Endometrial microvascular endothelial cells (primary cell): Measurements from ENCODE around the gene FXYD6. TPM values are rescaled to one million over a fixed set of nuclear protein-coding genes. Genes with fewer than 3 reads are reported as not detected.
"Not testable (repeated sequence)": the region's sequence is repeated elsewhere in the genome, so short reads cannot be mapped to it uniquely, and the experiment has no call there.

Experiments used
- in situ Hi-C: cut with HindIII; loops from 2 replicates; pipeline ENCODE4 v1.10.0; 2017; ENCODE audit warnings: low sequenced_read_pairs, low pct_unique_long_range_greater_than_20kb; ENCODE audit errors: inconsistent ontology term
- total RNA-seq: library from RNA; depleted of rRNA; stranded (reverse); fragments of >200 nt; gene quantifications from one replicate; pipeline ENCODE4 v1.2.3, GENCODE V29; 2015; ENCODE audit errors: inconsistent ontology term

The FXYD6 gene, protein sequence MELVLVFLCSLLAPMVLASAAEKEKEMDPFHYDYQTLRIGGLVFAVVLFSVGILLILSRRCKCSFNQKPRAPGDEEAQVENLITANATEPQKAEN
- 0.84 TPM for total RNA-seq

DNA sequence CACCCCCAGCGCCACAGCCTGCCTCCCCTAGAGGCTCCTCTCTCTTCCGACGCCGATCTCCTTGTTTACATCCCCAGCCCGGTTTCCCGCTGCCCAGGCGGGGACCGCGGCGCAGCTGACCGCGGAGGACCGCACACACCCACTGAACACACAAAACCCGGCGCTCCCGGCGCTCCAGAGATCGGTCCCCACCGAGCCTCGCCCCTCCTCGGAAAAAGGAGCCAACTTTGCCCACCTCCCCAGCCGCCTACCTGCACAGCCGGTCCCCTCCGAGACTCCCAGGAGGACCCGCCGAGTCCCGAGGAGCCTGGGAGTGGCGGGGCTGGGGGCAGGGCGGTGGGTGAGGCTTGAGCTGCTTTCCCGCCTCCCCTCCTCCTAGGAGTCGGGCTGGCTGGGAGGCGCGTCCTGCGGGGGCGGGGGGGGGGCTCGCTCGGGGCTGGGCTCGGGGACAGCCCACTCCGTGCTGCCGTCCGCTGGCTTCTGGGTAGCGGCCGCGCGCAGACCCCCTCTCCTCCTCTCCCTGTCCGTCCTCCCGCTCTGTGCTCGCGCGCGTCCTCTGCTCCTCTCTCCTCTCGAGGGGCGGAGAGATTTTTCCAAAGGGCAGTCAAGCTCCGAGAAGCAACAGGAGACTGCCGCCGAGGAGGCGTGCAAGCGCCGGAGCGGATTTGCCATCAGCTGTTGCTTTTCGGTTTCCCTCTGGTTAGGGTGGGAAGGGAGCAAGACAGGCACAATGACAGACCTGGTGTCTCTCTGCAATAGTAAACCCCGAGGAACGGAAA is at the start of gene FXYD6:
FXYD6 (minus strand) TSS at position 318 of the 779 bp plus-strand sequence. CDS start 33,882 bp downstream, outside the sequence.
- in situ Hi-C loops = no loop called here

DNA sequence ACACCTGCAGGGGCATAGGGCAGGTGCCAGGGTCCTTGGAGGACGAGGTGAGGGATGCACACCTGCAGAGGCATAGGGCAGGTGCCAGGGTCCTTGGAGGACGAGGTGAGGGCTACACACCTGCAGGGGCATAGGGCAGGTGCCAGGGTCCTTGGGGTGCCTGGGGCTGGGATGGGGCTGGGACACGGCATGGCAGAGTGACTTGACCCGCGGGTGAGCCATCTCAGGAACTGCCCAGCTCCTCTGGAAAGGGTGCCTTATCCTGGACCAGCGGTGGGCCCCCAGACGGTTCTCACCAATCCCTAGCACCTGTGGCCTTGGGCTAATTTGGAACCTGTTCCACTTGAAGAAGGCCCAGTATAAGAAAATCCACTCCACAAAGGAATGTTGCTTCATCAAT is 49.7 kb upstream of the FXYD6 start:
- in situ Hi-C loops = not testable (repeated sequence)

DNA sequence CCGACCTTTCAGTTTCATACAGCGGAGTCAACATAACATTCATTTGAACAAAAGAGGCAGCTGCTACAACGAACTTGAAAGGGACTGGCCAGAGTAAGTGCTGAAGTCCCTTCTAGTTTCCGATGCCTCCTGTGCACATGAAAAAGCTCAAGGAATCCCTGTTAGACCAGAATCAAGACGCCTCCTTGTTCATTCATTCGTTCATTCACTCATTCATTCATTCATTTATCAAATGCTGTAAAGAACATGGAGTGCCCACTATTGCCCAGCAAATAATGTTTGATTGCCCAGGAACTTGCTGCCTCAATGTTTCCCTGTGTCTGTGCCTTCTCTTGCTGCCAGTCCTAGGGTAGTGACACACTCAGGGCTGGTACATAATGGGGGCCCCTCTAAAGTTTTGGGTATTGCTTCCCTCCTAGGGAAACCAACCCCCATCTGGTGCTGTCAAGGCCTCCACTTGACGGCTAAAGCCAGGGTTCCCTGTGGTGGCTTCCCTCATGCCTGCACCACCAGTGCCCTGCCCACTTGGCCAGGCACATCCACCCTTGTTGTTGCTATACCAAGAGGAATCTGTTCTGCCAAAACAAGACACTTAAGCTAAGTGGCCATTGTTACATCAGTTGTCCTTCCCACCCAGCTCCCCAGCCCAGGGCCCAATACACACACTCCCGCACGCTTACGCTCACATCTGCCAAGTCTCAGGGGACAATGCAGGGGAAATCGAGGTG is 48.9 kb upstream of the FXYD6 start:
- in situ Hi-C loops = no loop called here

DNA sequence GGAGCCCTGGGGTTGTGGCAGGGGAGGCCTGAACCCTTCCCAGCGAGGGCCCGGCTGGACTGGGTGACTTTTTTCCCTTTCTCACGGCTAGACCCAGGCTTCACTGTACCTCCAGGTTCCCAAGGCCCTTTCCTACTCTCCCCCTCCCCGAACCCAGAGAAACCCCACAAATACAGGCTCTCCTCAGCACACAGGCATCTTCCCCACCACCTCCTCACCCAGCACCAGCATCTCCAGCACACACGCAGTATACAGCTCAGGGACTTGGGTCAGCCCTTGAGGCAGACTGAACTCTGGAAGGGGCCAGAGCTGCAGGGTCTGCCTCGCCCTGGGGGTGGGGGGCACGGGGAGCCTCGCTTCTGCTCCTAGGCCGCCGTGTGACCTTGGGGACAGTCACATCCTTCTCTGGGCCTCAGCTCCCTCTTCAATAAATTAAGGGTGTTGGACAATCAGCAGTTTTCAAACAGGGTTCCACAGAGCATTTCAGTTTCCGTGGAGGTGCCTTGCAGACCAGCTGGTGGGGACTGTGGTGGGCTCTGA is 48.2 kb upstream of the FXYD6 start:
- in situ Hi-C loops = no loop called here

DNA sequence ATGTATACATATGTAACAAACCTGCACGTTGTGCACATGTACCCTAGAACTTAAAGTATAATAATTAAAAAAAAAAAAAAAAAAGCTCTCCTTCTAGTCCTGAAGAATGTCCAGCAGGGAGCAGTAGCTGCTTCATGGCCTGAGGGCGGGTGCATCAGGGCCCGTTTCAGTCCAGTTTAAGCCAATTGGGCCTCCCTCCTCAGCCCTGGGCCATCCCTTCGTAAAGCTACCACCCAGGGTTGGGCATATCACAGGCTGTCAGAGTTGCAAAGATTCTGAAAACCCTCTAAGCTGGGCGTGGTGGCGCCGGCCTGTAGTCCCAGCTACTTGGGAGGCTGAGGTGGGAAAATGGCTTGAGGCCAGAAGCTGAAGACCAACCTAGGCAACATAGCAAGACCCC is 47.3 kb upstream of the FXYD6 start:
- in situ Hi-C loops = no loop called here

DNA sequence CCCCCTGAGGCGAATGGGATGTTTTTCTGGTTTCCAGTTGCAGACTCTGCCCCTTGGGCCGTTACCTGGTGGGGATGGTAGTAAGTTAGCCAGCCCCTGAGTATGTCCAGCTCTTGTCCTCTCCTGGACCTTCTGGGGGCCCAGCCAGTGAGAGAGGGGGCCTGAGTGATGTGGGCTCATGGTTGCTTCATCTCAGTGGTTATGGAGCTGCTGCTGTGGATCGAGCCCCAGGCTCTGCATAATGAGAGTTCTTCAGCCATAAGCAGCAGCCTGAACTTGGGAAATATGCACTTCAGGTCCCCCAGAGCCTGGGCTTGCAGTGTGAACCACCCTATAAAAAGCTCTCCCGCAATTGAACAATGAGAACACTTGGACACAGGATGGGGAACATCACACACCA is 46.8 kb upstream of the FXYD6 start:
- in situ Hi-C loops = no loop called here

DNA sequence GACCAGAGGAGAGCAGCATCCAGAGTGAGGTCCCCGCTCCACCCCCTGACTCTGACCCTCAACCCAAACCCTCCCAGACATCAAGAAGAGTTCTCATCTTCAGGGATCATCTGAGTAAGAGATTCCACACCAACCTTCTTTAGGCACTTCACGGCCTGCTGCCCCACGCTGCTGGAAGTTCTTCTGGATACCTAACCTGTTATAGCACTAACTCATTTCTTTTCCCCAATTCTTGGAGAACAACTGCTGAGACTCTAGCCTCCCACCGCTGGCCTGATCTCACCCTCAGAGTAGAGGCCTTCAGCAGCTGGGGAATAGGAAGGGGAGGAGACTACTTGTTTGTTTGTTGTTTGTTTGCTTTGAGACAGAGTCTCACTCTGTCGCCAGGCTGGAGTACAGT is 45.4 kb upstream of the FXYD6 start:
- in situ Hi-C loops = no loop called here

DNA sequence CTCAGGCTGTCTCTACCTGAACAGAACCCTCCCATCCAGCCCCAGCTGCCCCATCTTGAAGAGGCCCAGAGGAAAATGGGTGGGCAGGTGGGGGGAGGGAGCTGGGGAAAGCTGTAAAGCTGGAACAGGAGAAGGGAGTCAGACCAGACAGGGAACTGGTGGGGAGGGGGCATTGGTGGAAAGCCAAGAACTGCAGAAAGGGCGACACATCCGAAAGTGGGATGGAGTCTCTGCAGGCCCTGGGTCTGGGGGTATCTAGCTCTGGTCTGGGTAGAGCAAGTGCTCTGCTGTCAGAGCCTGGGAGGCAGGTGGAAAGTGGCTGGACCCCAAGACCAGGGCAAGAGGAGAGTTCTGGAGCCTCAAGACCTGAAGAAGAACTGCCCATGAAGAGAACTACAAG is 45.0 kb upstream of the FXYD6 start:
- in situ Hi-C loops = no loop called here

DNA sequence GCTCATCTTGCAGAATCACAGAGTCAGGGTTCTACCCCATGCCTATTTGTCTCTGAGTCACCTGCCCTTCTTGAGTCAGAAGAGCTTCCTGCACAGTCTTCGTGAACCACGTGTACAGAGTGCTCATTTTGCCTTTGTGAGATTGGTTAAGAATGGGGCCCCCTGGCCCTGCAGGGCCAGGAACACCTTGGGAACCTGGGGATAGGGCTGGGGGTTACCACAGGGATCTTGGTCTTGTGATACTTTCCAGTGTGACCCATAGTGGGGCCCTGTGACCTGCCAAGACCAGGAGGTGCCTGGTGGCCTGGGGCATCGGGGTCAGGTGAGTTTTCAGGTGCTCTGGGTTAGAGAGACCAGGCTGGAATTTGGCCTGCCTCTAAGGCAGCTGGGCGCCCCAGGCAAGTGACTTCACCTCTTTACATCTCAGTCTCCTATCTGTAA is 43.3 kb upstream of the FXYD6 start:
- in situ Hi-C loops = no loop called here

DNA sequence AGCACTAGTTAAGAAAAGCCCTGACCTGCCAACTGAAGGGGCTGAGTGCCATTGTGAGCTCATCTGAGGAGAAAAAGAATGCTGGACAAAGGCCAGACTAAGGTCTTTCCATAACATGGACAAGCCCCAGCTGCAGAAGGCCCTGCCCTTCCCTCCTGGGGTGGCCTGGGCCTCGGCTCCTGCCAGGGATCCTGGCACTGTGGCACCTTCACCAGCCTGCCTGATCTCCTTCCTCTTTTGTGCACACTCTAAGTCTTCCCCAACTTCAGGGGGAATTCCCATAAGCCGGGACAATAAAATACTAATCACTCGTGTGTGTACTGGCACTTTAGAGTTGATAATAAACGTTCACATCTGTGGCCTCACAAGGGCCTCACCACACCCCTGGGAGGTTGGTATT is 42.9 kb upstream of the FXYD6 start:
- in situ Hi-C loops = no loop called here

DNA sequence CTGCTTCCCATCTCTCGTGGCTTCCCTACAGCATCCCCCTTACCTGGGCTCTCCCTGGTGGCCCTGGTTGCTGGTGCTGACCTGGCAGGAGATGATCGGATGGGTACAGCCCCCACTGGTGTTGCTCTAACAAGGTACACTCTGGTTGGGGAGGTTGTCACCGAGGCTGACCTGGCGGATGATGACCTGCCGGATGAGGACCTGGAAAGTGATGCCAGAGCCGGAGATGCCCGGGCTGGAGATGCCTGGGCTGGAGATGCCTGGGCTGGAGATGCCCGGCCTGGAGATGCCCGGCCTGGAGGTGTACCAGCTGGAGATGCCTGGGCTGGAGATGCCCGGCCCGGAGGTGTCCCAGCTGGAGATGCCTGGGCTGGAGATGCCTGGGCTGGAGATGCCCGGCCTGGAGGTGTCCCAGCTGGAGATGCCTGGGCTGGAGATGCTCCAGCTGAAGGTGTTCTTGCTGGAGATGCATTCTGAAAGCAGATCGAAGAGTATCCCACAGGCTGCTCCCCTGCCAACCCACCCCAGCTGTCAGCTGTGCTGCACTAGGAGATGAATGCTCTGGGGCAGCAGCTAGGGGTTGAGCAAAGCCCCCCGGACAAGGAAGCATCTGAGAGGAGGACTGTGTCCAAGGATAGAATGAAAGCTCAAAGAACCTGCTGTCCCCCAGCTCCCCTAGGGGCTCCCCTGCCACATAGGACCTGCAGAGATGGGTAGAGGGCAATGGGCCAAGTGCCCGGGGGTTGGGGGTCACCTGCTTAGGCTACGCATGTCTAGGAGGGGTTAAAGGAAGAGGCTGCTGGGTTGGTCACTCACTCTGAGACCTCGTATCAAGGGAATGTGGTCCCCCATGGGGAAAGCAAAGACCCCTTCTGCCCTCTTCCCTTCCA is 42.2 kb upstream of the FXYD6 start:
- in situ Hi-C loops = no loop called here

DNA sequence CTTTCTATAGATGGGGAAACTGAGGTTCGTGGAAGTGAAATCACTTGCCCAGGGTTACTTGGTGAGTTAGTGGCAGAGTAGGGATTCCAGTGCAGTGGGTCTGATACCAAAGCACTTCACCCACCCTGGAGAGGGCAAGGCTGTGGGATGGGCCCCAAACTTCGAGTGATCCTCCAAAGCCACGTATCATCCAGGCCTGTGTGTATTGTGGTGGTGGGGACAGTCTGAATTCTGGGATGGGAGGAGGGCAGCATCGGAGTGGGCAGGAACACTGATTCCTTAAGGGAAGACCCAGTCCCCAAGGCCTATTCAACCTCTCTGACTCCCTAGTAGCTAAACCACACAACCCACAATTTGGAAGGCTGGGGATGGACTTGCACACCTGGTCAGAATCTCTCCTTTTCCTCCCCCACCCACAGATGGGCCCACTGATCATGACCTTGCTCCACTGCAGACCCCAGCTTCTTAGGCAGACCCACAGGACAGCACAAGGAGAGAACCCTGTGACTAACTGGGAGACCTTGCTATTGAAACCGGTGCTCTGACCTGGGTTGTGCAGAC is 41.2 kb upstream of the FXYD6 start:
- in situ Hi-C loops = no loop called here

DNA sequence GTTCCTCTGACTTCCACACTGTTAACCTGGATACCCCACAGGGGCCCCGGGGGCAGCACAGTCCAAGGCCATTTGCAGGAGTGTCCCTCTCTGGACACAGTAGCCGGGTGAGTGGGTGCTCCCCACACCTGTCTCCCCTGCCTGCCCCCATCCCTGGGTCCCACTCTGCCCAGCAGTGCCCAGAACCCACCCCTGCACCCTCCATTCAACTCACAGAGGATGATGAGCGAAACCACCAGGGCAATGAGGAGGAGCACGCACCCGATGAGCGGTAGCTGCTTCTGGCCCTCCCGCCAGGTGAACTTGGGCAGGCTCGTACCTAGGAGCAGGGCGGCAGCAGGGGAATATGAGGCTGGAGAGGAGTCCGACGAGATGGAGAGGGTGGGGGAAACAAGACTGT is 40.5 kb upstream of the FXYD6 start:
- in situ Hi-C loops = no loop called here

DNA sequence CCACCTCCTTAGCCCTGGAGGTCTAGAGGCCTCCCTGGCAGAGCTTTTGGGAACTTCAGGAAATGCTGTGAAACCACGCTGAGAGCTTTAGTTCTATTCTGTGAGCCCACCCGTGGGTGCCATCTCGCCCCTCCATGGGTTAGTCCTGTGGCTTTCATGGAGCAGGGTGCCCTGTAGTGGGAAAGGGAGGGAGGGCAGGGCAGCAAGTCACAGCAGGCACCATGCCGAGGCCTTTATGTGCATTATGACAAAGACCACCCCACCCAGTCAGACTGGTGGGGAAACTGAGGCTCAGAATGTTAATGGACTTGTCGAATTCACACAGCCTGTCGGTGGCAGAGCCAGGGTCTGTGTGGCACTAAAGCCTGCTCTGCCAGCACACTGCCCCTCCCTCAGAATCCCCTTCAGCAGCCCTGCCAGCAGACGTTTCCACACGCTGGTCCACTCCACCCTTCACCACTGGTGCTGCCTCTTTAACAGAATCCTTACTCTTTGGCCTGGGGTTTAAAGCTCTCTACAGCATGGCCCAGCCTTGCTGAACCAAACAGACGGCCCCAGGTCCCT is 39.3 kb upstream of the FXYD6 start:
- in situ Hi-C loops = no loop called here

DNA sequence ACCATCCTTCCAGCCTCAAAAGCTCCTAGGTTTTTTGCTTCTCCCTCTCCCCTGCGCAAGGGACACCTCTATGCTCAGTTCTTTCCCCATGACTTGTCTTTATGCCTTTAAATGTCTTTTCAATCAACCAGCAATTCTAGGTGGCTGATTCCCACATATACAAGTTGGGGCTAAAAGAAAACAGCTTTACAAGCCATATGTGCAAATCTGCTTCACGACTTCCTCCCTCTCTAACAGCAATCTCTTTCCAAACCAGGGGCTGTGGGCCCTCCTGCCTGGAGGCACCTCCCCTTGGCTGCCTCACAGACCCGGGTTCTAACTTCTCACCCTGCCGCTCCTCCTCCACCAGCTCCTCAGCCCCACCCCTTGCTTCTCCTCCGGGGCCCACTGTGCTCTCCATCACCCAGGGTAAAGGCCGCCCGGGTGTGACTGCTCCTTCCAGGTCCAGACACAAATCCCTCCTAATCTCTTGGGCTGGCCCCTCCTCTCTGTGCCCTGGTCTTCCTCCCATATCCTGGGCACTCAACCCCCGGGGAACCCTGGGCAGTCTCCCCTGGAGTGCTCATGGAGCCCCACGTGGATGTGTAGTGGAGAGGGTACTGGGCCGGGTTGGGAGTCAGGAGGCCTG is 38.6 kb upstream of the FXYD6 start:
- in situ Hi-C loops = no loop called here

DNA sequence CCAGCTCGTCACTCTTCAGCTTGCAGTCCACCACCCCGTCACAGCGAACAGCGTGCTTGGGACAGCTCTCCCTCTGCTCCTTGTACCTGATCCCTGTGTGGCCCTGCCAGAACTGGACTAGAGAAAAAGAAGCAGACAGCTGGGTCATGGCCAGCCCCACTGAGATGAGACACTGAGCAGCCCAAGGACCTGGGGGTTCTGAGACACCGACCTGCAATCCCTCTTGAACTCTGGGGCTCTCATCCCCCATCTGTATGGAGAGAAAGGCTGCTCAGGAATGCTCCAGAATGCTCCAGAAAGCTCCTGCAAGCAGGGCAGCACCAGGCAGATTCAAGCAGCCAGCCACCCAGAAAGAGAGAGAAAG is 37.9 kb upstream of the FXYD6 start:
- in situ Hi-C loops = no loop called here

DNA sequence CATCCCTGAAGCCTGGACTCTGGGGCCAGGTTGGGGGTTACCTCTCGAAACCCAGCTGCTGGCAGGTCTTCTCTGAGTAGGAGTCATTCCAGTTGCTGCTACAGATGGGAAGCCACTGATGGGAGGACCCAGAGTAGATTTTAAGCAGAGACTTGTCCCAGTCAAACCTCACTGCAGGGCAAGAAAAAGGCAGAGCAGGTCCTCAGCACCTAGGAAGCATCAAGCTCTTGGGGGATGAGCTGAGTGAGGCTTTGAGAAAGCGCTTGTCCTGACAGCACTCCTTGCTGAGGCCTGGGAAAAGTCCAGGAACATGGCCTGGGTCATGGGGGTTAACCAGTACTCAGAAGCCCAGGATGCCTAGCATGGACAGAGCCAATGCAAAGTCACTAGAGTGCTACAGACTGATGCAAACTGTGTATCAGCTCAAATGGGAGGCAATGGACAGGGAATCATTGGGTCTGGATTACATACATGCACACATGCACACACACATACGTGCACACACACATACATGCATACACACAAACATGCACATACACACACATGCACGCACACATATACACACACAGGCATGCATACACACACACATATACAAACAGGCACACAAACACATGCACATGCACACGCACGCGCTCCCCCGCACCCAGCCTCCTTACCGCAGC is 37.4 kb upstream of the FXYD6 start:
- in situ Hi-C loops = no loop called here

DNA sequence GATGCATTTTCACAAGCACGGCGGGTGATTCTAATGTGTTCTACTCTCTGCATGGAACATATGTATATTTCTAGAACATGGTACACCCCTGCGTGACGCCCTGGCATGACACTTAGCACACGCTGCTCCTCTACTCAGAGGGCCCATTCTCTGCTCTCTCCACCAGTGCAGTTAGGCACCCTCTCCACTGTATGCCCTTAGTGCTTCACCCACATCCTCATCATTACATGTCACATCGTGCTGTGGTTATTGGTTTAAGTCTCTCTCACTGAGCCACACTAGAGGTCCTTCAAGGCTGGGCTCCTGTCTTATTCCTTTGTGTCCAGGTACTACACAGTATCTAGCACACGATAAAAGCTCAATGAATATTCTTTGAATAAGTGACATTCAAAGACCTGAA is 36.0 kb upstream of the FXYD6 start:
- in situ Hi-C loops = no loop called here
